ENCODE measurements around the gene ROBO4. TPM values are rescaled to one million over a fixed set of nuclear protein-coding genes. Genes with fewer than 3 reads are reported as not detected.

ROBO4 gene
- total RNA-seq, 1 donor from 2014 or later: 27.6 TPM

DNA sequence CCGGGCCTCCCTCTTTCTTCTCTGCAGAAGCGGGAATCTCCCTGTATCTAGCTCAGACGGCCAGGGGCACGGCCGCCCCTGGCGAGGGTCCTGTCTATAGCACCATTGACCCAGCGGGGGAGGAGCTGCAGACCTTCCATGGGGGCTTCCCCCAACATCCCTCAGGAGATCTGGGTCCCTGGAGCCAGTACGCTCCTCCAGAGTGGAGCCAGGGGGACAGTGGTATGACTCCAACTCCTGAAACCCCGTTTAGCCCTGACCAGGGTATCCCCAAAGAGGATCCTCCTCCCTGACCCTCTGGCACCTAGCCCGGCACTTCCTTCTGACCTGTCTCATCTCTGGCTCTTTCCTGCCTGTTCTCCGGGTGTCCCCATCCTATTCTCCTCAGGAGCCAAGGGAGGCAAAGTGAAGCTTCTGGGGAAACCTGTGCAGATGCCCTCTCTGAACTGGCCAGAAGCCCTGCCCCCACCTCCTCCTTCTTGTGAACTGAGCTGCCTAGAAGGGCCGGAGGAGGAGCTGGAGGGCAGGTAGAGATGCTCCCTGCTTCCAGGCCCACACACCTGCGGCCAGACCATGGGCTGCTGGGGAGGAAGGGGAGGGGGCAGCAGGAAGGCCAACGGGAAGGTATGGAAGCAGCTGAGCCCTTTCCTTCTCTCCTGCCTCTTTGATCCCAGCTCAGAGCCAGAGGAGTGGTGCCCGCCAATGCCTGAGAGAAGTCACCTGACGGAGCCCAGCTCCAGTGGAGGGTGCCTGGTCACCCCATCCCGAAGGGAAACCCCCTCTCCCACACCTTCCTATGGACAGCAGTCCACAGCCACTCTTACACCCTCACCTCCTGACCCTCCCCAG lies 19.5 kb downstream of the ROBO4 start:
- ATAC-seq (no peak), DNase-seq (peak; percentile 24)
- intact Hi-C loops (cut with micrococcal nuclease): no loop called here

DNA sequence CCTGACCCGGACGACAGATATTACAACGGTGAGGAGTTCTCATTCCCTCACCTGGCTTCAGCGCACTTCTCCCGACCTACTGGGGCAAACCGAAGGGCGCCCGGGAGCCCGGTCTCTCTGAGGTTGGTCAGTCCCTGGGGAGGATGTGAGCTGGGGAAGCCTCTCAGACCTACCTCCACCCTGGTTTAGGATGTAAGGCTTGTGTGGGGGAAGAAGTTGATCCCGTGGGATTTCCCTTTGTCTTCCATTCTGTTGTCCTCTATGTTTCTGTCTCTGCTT lies 20.1 kb downstream of the ROBO4 start:
- intact Hi-C loops (cut with micrococcal nuclease): no loop called here
- ATAC-seq (no peak), DNase-seq (no peak)

DNA sequence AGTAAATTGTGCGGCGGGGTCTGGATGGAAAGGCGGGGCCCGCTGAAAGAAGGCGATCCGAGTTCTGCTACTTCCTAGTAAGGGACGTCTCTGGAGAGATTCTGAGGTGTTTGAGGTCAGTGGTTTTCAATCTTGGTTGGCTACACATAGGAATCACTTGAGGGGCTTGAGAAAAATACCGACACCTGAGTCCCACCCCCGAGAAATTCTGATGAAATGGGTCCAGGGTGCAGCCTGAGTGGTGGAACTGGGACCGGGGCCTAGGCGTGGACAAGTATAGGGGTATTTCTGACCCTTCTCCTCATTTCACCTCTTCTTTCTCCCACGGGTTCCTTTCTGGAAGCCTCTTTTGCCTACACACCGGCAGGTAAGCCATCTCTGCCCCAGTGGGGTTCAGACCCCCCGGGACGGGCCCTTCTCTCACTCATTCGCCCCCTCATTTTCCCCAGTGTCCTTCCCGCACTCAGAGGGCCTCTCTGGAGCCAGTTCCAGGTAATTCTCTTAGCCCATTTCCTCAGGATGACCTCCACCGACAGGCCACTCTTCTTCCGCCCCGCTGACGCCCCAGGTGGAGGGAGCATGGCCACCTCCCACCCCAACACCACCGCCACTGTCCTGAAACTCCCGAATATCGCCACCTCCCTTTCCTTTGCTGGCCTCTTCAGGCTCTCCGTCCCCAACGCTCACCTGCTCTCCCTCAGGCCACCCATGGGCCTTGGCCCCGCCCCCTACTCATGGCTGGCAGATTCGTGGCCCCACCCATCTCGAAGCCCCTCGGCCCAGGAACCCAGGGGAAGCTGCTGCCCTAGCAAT lies 20.6 kb downstream of the ROBO4 start:
- intact Hi-C loops (cut with micrococcal nuclease): no loop called here
- ATAC-seq: no peak
- peak; percentile 43 for DNase-seq

DNA sequence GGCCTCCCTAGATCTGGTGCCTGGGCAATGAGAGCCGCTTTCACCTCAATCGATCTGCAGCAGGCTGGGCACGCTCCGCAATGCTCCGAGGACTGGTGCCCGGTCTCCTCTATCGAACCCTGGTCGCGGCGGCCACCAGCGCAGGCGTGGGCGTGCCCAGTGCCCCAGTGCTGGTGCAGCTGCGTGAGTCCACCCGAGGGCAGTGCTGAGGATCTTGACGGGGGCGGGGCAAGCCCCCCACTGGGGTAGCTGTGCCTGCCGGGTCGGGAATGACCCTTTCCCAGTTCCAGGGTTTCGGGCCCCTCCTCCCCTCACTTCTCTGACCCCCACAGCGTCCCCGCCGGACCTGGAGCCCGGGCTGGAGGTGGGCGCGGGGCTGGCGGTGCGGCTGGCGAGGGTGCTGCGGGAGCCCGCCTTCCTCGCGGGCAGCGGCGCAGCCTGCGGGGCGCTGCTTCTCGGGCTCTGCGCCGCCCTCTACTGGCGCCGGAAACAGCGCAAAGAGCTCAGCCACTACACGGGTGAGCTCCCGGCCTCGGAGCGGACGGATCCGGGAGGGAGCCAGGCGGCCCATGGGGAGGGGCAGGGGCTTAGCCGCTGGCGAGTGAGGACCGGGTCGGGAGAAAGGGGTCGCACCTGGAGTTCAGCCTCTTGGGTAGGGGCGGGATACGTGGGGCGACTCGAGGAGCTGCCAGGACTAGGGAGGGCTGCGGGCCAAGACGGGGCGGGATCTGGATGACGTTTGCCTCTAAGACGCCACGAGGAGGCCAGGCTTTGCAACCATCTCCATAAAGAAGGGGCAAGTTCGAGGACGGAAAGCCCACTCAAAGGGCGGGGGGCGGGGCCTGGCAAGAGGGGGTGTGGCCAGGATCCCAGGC lies 21.5 kb downstream of the ROBO4 start:
- ATAC-seq: peak; percentile 94
- peak; percentile 91 for DNase-seq
- intact Hi-C loops (cut with micrococcal nuclease): no loop called here

DNA sequence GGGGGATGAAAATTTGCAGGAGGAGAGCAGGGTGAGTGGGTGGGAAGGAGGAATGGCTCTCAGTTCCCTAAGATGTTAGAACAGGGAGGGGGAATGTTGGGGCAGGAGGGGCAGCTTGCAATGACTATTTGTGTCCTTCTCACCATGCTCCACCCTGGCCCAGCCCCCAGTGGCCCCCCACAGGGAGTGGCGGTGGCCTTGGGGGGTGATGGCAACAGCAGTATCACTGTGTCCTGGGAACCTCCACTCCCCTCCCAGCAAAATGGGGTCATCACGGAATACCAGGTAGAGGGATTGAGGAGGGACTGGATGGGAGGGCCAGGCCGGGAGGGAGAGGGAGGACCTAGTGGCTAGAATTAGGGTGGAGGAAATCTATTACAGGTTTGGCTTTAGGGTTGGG lies 22.3 kb downstream of the ROBO4 start:
- no peak for ATAC-seq
- intact Hi-C loops (cut with micrococcal nuclease): no loop called here
- DNase-seq: peak; percentile 13

DNA sequence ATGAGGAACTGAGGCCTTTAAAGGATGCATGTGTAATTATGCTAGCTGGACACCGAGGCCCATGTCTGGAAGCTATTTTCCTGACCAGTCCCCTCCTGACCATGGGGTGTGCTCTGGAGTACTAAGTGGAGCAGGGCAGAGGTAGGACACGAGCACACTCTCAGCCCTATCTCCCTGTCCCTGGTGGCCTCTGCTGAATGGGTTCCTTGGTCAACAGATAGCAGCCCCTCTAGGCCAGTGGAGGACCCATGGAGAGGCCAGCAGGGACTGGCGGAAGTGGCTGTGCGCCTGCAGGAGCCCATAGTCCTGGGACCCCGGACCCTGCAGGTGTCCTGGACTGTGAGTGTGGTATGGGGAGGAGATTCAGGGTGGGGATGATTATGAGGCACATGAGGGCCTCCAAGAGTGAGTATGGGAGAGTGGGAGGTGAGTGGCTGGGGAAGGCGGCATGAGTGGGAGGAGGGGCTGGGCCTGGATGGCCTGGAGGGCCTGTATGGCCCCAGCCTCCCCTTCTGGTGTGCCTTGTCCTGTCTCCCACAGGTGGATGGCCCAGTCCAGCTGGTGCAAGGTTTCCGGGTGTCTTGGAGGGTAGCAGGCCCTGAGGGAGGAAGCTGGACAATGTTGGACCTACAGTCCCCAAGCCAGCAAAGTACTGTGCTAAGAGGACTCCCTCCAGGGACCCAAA lies 23.0 kb downstream of the ROBO4 start:
- no peak for ATAC-seq
- intact Hi-C loops (cut with micrococcal nuclease): no loop called here
- DNase-seq: no peak

DNA sequence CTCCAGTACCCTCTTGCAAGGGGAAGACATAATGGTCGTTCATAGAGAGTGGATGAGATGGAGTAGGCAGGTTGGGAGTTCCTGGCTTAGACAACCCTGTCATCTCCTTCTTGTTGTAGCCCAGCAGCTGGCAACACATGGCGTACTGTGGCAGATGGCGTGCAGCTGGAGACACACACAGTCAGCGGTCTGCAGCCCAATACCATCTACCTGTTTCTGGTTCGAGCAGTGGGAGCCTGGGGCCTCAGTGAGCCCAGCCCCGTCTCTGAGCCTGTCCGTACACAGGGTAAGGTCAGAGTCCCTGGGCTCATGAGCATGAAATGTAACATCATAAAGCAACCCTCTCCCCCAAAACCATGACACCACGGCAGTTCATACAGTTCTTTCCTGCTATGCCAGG lies 23.7 kb downstream of the ROBO4 start:
- peak; percentile 28 for DNase-seq
- intact Hi-C loops (cut with micrococcal nuclease): no loop called here
- ATAC-seq: no peak

DNA sequence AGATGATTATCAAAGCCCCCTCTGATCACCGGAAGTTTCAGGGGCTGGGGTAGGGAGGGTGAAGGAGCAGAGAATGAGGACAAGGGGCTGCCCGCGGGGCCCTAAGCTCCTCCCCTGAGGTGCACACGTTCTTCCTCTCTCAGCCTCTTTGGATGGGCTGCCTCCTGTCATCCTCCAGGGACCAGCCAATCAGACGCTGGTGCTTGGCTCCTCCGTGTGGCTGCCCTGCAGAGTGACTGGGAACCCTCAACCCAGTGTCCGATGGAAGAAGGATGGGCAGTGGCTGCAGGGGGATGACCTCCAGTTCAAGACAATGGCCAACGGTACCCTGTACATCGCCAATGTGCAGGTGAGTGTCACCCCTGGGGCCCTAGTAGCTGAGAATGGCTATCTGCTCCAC lies 24.9 kb downstream of the ROBO4 start:
- peak; percentile 14 for DNase-seq
- intact Hi-C loops (cut with micrococcal nuclease): no loop called here

DNA sequence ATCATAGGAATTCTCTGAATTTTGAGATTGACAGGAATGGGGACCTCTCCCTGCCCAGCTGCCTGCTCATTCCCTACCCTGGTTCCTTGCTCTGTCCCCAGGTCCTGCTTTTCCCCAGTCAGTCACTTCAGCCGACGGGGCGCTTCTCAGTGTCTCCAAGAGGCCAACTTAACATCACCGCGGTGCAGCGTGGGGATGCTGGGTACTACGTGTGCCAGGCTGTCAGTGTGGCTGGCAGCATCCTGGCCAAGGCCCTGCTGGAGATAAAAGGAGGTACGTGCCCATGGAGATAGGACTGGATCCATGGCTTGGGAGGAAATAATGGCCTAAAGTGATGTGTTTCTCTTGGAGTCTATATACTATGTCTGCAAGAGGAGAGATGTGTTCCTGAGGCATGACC lies 25.4 kb downstream of the ROBO4 start:
- ATAC-seq (no peak), DNase-seq (no peak)
- intact Hi-C loops (cut with micrococcal nuclease): no loop called here

More for the DNA sequence above, 24.9 kb downstream of the ROBO4 start:
- no peak for ATAC-seq

DNA sequence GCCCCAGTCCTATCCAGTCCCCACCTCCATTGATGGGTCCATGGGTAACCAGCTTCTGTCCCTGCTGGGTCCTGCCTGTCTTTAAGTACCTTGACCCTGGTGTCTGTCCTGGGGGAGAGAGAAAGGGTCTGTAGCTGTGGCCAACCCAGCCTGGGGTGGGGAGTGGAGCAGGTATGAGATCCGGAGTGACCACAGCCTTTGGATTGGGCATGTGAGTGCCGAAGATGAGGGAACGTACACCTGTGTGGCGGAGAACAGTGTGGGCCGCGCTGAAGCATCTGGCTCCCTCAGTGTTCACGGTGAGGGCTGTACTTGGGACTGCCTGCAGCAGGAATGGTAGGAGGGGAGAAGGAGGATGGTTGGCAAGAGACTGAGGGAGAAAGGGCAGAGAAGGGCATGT lies 27.2 kb downstream of the ROBO4 start:
- intact Hi-C loops (cut with micrococcal nuclease): no loop called here
- DNase-seq: no peak
- ATAC-seq: no peak

DNA sequence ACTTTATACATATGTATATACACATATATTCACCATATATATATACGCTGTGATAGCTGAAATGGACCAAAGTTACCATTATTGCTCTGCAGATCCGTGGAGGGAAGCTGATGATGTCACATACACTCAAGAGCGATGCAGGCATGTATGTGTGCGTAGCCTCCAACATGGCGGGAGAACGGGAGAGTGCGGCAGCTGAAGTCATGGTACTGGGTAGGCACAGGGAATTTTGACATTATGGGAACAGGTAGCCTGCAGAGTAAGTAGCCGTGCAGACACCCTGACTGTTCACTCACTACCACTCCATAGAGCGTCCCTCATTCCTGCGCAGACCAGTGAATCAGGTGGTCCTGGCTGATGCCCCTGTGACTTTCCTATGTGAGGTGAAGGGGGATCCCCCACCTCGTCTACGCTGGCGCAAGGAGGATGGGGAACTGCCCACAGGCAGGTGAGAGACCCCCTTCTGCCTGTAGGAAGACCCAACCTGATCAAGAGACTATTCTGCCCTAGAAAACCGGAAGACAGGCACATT lies 27.7 kb downstream of the ROBO4 start:
- intact Hi-C loops (cut with micrococcal nuclease): no loop called here
- no peak for DNase-seq

DNA sequence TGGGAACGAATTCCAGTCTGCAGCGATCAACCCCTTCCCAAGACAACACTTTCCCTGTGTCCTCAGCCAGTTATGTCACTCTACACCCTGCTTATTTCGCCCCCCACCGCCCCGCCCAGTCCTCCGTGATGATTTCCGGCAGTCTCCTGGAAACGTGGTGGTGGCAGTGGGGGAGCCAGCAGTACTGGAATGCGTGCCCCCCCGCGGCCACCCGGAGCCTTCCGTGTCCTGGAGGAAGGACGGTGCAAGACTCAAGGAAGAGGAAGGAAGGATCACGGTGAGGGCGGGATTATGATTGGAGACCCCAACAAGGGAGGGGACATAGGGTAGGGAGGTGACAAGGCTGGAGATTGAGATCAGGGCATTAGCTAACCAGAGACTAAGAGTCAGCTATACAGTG lies 28.3 kb downstream of the ROBO4 start:
- intact Hi-C loops (cut with micrococcal nuclease): no loop called here
- DNase-seq: no peak
- ATAC-seq: no peak

More for the DNA sequence above, 27.7 kb downstream of the ROBO4 start:
- no peak for ATAC-seq

DNA sequence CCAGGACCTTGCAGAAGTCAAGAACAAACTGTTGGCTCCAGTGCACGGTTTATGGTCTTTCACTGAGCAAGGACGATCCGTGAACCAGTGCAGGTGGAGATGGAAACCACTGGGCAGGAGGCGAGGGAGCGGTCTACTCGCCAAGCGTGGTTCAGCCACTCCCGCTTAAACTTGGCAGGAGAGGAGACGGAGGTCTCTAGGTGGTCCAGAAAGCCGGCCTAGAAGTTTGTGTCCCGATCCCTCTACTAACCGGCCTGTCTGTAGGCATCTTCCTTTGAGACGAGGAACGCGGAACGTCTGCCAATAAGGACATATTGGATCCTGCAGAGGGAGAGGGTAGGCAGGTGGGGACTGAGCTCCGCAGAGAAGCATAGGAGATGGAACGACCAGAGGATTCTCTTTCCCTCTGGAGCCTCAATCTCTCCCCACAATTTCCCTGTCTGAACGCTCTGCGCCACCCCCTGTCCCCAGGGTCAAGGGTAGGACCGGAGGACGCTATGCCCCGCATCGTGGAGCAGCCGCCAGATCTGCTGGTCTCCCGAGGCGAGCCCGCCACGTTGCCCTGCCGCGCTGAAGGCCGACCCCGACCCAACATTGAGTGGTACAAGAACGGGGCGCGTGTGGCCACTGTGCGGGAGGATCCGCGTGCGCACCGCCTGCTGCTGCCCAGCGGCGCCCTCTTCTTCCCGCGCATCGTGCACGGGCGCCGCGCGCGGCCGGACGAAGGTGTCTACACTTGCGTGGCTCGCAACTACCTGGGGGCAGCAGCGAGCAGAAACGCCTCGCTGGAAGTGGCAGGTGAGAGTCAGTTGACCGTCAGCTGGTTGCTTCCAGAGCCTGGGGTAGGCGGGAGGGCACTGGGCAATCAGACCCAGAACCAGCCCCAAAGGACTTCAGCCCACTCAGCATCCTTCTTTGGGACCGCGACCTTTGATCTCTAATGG lies 29.1 kb downstream of the ROBO4 start:
- DNase-seq (no peak), ATAC-seq (no peak)
- intact Hi-C loops (cut with micrococcal nuclease): no loop called here

DNA sequence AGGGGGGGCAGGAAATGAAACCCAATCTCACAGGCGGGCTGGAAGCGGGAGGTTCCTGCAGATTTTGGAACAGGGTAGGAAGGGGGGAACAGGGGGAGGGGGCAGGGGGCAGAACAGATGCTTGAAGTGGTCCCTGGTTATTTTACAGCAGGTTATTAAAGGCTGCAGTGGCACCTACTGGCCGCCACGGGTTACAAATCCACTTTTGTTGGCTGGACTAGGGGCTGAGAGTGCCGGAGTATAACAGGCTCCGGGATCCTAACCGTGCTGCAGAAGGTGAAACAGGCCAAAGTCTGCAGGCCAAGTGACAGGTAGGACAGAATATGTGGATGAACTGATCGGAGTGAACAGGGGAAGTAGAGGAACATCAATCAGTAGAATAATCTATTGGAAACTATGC lies 30.0 kb downstream of the ROBO4 start:
- DNase-seq (no peak), ATAC-seq (peak; percentile 54)
- intact Hi-C loops (cut with micrococcal nuclease): no loop called here

DNA sequence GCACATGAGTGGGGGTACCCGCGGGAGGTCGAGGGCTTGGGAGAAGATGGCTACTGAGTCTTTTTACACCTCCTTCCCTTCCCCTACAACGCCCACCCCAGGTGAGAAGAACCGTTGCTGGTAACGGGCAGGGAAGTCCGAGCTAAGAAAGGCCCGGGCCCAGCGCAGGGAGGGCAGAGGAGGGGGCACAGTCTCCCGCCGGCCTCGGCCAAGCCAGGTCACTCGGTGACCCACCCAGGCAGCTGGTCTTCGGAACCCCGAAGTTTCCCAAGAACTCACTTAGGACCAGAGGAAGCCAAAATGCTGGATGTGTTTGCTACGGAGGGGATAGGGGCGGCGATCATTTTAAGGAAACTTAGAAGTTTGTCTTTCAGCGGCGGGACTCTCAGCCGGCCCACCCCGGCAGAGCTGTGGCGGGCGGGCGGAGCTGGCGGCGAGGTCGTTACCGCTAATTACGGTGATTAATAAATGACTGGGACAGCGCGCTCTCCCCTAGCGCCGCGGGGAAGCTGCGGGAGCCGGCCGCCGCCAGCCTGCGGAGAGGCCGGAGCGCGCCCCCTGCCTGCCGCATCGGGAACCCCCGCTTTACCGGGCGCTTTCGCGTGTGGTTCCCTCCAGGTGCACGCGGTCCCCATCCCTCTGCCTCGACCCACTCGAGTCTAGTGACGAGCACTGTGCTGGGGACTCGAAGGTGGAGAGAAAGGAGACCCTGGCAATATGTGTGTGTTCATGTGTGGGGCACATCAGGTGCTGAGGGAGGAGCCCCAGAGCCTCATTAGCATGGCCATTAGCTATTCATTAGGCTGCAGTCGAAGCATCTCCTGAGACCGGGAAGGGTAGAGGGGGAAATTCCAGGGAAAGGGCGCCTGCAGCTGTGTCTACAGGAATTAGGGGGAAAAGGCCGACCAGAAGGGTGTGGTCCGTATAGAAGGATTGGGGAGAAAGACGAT lies 31.5 kb downstream of the ROBO4 start:
- intact Hi-C loops (cut with micrococcal nuclease): no loop called here
- peak; percentile 66 for ATAC-seq
- DNase-seq: peak; percentile 67

DNA sequence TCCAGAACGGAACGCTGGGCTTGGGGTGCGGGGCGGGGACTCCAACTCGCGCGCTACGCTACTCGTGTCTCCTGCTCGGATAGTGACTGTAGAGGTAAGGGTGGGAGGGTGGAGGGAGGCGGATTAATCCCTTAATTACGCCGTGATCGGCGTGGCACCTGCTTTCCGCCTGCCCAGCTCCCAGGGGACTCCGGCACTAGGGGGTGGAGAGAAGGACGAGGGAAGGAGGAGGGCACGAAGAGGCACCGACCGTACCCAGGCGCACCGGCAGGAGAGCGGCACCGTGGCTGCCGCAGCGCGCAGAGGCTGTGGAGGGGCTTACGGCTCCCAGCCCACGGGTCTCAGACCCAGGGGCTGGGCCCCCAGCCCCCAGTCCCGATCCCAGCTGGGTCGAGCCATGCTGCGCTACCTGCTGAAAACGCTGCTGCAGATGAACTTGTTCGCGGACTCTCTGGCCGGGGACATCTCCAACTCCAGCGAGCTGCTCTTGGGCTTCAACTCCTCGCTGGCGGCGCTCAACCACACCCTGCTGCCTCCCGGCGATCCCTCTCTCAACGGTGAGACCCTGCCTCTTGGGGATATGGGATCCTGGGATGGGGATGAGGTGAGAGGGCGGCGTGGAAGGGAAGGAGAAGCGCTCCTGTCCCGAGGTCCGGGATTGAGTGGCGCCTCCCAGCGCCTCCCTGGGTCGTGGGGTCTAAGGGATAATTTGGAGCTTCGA lies 32.3 kb downstream of the ROBO4 start, which contains the start of gene ROBO3:
ROBO3 (plus strand) TSS at position 252 of the 721 bp plus-strand sequence; CDS start at position 398, 146 bp downstream.
- intact Hi-C loops (cut with micrococcal nuclease): no loop called here
- DNase-seq (no peak), ATAC-seq (no peak)

All from left ventricle myocardium superior (tissue), 1 donor.